Measurements from ENCODE around the gene UNC13C. TPM values are rescaled to one million over a fixed set of nuclear protein-coding genes. Genes with fewer than 3 reads are reported as not detected.

Gene UNC13C
- total RNA-seq, 1 experiment from 2014 or later, result not detected

GRCh38 chr15:54605043-54605442 lies 626.8 kb downstream of the UNC13C start:
- Histone ChIP-seq H3K9me3 (ENCODE audit: control insufficient read depth in 1 of 2, insufficient read depth in 1 of 2, low read depth in 1 of 2, low read length in 2 of 2) (peaks cover 9 to 29% of the 10 kb centered on the region in 2 experiments; a peak in 2 of 4 replicates), H3K9me2 (ENCODE audit: insufficient read depth) (no peaks in the 10 kb centered on the region), H3K79me2 (ENCODE audit: insufficient read depth, low read length) (no peaks in the 10 kb centered on the region), H3K36me3 (ENCODE audit: control insufficient read depth in 1 of 2, insufficient read depth in 2 of 2, low read length in 2 of 2) (no peaks in the 10 kb centered on the region), H3K4me3 (replicated peaks in 1 of 2; ENCODE audit: low read depth in 1 of 2, low read length in 2 of 2) (no peak overlapping the region), H2AFZ (ENCODE audit: low read depth, low read length, poor library complexity, severe bottlenecking) (no peak overlapping the region), H3K27ac (ENCODE audit: low read depth, low read length) (no peak overlapping the region), H3K27me3 (ENCODE audit: insufficient read depth, low read length) (no peaks in the 10 kb centered on the region), H3K9ac (ENCODE audit: low read length) (no peak overlapping the region), H3K4me2 (ENCODE audit: low read length) (no peak overlapping the region), H4K20me1 (ENCODE audit: insufficient read depth) (no peaks in the 10 kb centered on the region), H3K4me1 (ENCODE audit: control insufficient read depth in 1 of 2, insufficient read depth in 2 of 2, low read length in 2 of 2) (no peaks in the 10 kb centered on the region)
- BruUV-seq (replicated peaks), result no TSS peak
- ChIA-PET CTCF (no interaction called here), RAD21 (ENCODE audit: low non-redundant PET in 1 of 2, low total read pairs in 2 of 2, uncharacterized antibody in 2 of 2, unreplicated experiment in 2 of 2) (no interaction called here), POLR2A (no interaction called here)
- no peak for DNase-seq (ENCODE audit: low read depth, low spot score)
- TF ChIP-seq MAX (IDR thresholded peaks at IDR 0.05) (no peak), POLR2AphosphoS5 (IDR thresholded peaks at IDR 0.05; ENCODE audit: low read depth, low read length) (no peak), ZFX (IDR thresholded peaks at IDR 0.05) (no peak), EGR1 (IDR thresholded peaks at IDR 0.05; ENCODE audit: low read depth) (no peak), SP1 (IDR thresholded peaks at IDR 0.05; ENCODE audit: low read depth) (no peak), EZH2 (IDR thresholded peaks at IDR 0.05) (no peak), POLR2A (IDR thresholded peaks at IDR 0.05; ENCODE audit: borderline replicate concordance, extremely low read depth, insufficient read depth, insufficient read length) (no peak), CBX3 (IDR thresholded peaks at IDR 0.05; ENCODE audit: low read depth) (no peak), FOSL1 (IDR thresholded peaks at IDR 0.05; ENCODE audit: low read depth) (no peak), TCF7L2 (IDR thresholded peaks at IDR 0.05; ENCODE audit: borderline replicate concordance, extremely low read depth, insufficient read depth, insufficient read length) (no peak), REST (IDR thresholded peaks at IDR 0.05; ENCODE audit: low read depth) (no peak), ELF1 (IDR thresholded peaks at IDR 0.05; ENCODE audit: borderline replicate concordance, low read depth) (no peak)
- no peak for ATAC-seq
- intact Hi-C loops (cut with micrococcal nuclease), result no loop called here

All from HCT116 (cell line).